ENCODE measurements around the gene RNASEH2A. TPM values are rescaled to one million over a fixed set of nuclear protein-coding genes. Genes with fewer than 3 reads are reported as not detected.

RNASEH2A gene
- total and polyA plus RNA-seq, 2 of the 13 experiments (the other 11 are each of a cell fraction or from before 2014, with no cell fraction given), result 25.1 to 35.8 TPM

GRCh38 chr19:12782424-12783290, 23.7 kb upstream of the RNASEH2A start (continued):
- TF ChIP-seq ZNF652 (CRISPR knock-in tag; IDR thresholded peaks at IDR 0.05; ENCODE audit: borderline replicate concordance, low read depth) (peak; percentile 94), HIVEP1 (CRISPR knock-in tag; IDR thresholded peaks at IDR 0.05) (peak; percentile 57; the same call in 1 of the 2 replicates), CHCHD3 (CRISPR knock-in tag; IDR thresholded peaks at IDR 0.05) (no peak), ZFY (CRISPR knock-in tag; IDR thresholded peaks at IDR 0.05) (peak; percentile 33; the same call in 1 of the 2 replicates), MTA1 (CRISPR knock-in tag; IDR thresholded peaks at IDR 0.05; ENCODE audit: borderline replicate concordance) (peak; percentile 93; the same call in 1 of the 2 replicates), ZNF740 (CRISPR knock-in tag; IDR thresholded peaks at IDR 0.05) (0 out of 2 replicates have a peak, but pooled peaks have one; percentile 48), GMEB2 (CRISPR knock-in tag; IDR thresholded peaks at IDR 0.05; ENCODE audit: low read depth) (peak; percentile 73), CENPBD1 (CRISPR knock-in tag; IDR thresholded peaks at IDR 0.05; ENCODE audit: borderline replicate concordance, low read depth) (no peak), RFX3 (CRISPR knock-in tag; IDR thresholded peaks at IDR 0.05) (peak; percentile 74), PPARG (CRISPR knock-in tag; conservative IDR thresholded peaks at IDR 0.05) (no peak), SAP130 (CRISPR knock-in tag; IDR thresholded peaks at IDR 0.05; ENCODE audit: low read depth) (0 out of 2 replicates have a peak, but pooled peaks have one; percentile 29), MAX (IDR thresholded peaks at IDR 0.05) (peak; percentile 4), NKX3-1 (CRISPR knock-in tag; IDR thresholded peaks at IDR 0.05) (no peak), HNRNPLL (IDR thresholded peaks at IDR 0.05; ENCODE audit: low read depth, low read length, poor library complexity, severe bottlenecking) (peak; percentile 76), ARHGAP35 (CRISPR knock-in tag; IDR thresholded peaks at IDR 0.05; ENCODE audit: borderline replicate concordance) (no peak), RBFOX2 (IDR thresholded peaks at IDR 0.05; ENCODE audit: low read depth, low read length) (0 out of 2 replicates have a peak, but pooled peaks have one; percentile 25)
